Effector memory CD4-positive, alpha-beta T cell (primary cell): ENCODE measurements around the gene GFM1.

Experiments
- DNase-seq, 3 donors: peaks; one replicate each; pipeline ENCODE4 v3.0.0-alpha.2; 2020
- H3K27ac ChIP-seq: 2 replicates; pipeline ENCODE4 v1.7.0; 2013; ENCODE audit warnings: mild to moderate bottlenecking, low read length, moderate library complexity; ENCODE audit not compliant: insufficient read depth, poor library complexity, severe bottlenecking
- H3K27me3 ChIP-seq: replicated peaks from 2 replicates; pipeline ENCODE4 v1.7.0; 2013; ENCODE audit warnings: mild to moderate bottlenecking, low read length; ENCODE audit not compliant: insufficient read depth, control insufficient read depth, poor library complexity, severe bottlenecking
- H3K36me3 ChIP-seq: 2 replicates; pipeline ENCODE4 v1.7.0; 2013; ENCODE audit warnings: mild to moderate bottlenecking, low read length, moderate library complexity; ENCODE audit not compliant: control insufficient read depth, insufficient read depth
- H3K4me1 ChIP-seq: 2 replicates; pipeline ENCODE4 v1.7.0; 2013; ENCODE audit warnings: low read length, mild to moderate bottlenecking; ENCODE audit not compliant: control insufficient read depth, insufficient read depth, poor library complexity, severe bottlenecking
- H3K4me3 ChIP-seq: 2 replicates; pipeline ENCODE4 v1.7.0; 2013; ENCODE audit warnings: low read length, low read depth, mild to moderate bottlenecking; ENCODE audit not compliant: insufficient read depth, poor library complexity, severe bottlenecking
- H3K9me3 ChIP-seq: 2 replicates; pipeline ENCODE4 v1.7.0; 2013; ENCODE audit warnings: mild to moderate bottlenecking, low read length, moderate library complexity; ENCODE audit not compliant: control insufficient read depth

The GFM1 gene

DNA sequence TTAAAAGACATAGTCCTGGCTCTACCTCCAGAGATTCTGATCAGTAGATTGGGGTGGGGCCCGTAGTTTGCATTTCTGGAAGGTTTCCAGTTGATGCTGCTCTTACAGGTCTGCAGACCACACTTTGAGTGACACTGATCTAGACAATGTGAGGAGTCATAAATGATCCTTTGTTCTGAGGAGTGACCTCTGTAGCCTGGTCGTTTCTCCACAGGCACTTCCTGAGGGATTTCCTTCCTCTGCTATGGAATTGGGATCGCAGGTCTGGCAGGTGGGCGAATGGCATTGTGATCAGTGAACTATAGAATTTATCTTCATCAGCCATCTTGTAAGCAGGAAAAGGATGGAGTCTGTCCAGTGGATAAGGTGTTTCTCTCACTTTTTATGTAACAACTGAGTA is 5.5 kb downstream of the GFM1 start:
- DNase-seq: no peak
- Histone ChIP-seq H3K4me3 (no peak overlapping the region), H3K36me3 (peaks cover 50% of the 10 kb centered on the region), H3K4me1 (peaks cover 7% of the 10 kb centered on the region), H3K27ac (no peak overlapping the region), H3K9me3 (no peaks in the 10 kb centered on the region), H3K27me3 (no peaks in the 10 kb centered on the region)

- Histone ChIP-seq H3K4me3 (no peak overlapping the region), H3K27me3 (no peaks in the 10 kb centered on the region), H3K4me1 (no peaks in the 10 kb centered on the region), H3K9me3 (no peaks in the 10 kb centered on the region), H3K27ac (no peak overlapping the region), H3K36me3 (peaks cover 60% of the 10 kb centered on the region)
- DNase-seq: no peak
Measured at GRCh38 chr3:158651192-158651591, 6.9 kb downstream of the GFM1 start.

- Histone ChIP-seq H3K27ac (no peak overlapping the region), H3K27me3 (no peaks in the 10 kb centered on the region), H3K4me3 (no peak overlapping the region), H3K36me3 (peaks cover 63% of the 10 kb centered on the region), H3K9me3 (no peaks in the 10 kb centered on the region), H3K4me1 (no peaks in the 10 kb centered on the region)
- DNase-seq: no peak
Measured at GRCh38 chr3:158652463-158652862, 8.1 kb downstream of the GFM1 start.

DNA sequence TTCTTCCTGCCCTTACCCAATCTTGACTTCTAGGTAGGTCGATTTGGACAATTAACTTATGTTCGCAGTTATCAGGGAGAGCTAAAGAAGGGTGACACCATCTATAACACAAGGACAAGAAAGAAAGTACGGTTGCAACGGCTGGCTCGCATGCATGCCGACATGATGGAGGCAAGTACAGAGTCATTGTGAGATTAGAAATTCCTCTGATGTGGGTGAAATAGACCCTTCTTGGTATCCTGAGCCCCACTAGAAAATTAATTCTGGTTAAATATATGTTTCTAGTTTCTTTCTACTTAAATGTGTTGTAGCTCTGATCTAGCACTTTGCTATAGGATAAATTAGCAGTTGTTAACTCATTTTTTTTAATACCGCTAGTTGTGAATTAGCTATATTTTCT is 14.6 kb downstream of the GFM1 start:
- H3K36me3 ChIP-seq: peaks cover 59% of the 10 kb centered on the region
- H3K27ac ChIP-seq: no peak overlapping the region

DNA sequence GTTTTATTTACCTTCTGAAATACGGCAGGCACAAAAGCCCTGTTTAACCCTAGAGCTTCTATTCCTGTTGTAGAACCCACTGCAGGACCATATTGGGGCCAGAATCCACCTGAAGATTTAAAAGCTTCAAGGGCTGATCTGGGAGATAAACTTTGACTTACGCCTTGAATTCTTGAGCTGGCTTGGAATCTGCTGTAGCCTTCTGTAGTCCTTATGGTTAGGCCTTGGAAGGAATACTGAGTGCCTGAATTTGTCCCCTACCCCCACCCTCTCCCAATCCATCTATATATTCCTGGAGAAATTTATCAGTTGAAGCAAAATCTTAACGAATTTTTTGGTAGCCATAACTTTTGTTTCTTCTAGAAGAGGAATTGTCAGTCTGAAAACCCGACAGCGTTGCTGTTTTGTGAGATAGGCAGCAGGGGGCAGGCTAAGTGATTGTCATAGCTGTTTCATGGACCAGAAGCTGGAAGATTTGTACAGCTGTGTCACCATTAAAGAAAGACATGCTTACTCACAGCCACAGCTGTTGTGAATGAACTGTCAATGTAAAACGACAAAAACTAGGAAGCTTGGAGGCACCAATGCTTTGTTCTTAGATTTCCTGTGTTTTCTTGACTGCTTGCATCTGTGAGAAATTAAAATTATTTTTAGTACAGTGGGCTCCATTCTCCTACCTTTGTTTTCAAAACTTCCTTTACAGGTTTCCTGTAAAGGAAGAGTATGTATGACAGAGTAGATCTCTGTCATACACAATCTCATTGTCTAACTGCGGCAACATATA is 15.3 kb downstream of the GFM1 start:
- H3K36me3 ChIP-seq: peaks cover 61% of the 10 kb centered on the region
- no peaks in the 10 kb centered on the region for H3K27me3 ChIP-seq
- H3K27ac ChIP-seq: no peak overlapping the region
- peak in 2 of 3 donors; percentile 9 to 30 for DNase-seq
- no peak overlapping the region for H3K4me3 ChIP-seq
- H3K9me3 ChIP-seq: no peaks in the 10 kb centered on the region
- H3K4me1 ChIP-seq: no peaks in the 10 kb centered on the region

More for the DNA sequence above, 14.6 kb downstream of the GFM1 start:
- H3K27me3 ChIP-seq: no peaks in the 10 kb centered on the region
- no peak overlapping the region for H3K4me3 ChIP-seq
- no peaks in the 10 kb centered on the region for H3K4me1 ChIP-seq
- no peaks in the 10 kb centered on the region for H3K9me3 ChIP-seq
- no peak for DNase-seq

DNA sequence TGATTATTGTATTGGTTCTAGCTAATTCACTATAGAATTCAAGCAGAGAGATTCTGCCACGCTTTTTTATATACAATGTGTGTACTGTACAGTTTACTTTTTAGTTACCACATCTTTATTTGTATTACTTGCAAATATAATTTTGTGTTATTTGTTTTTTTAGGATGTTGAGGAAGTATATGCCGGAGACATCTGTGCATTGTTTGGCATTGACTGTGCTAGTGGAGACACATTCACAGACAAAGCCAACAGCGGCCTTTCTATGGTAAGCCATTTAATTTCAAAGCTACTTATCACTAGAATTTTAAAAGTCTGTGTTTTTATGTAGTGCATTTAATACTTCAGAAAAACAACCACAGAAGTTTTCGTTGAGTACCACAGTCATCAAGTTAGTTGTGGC is 16.4 kb downstream of the GFM1 start:
- no peak overlapping the region for H3K4me3 ChIP-seq
- H3K36me3 ChIP-seq: peaks cover 65% of the 10 kb centered on the region
- H3K9me3 ChIP-seq: no peaks in the 10 kb centered on the region
- no peaks in the 10 kb centered on the region for H3K4me1 ChIP-seq
- no peaks in the 10 kb centered on the region for H3K27me3 ChIP-seq
- no peak overlapping the region for H3K27ac ChIP-seq
- DNase-seq: no peak

GRCh38 chr3:158663246-158663645 is 18.9 kb downstream of the GFM1 start:
- peaks cover 73% of the 10 kb centered on the region for H3K36me3 ChIP-seq
- H3K4me1 ChIP-seq: no peaks in the 10 kb centered on the region
- no peaks in the 10 kb centered on the region for H3K9me3 ChIP-seq
- no peak for DNase-seq
- no peak overlapping the region for H3K27ac ChIP-seq
- no peak overlapping the region for H3K4me3 ChIP-seq
- no peaks in the 10 kb centered on the region for H3K27me3 ChIP-seq

DNA sequence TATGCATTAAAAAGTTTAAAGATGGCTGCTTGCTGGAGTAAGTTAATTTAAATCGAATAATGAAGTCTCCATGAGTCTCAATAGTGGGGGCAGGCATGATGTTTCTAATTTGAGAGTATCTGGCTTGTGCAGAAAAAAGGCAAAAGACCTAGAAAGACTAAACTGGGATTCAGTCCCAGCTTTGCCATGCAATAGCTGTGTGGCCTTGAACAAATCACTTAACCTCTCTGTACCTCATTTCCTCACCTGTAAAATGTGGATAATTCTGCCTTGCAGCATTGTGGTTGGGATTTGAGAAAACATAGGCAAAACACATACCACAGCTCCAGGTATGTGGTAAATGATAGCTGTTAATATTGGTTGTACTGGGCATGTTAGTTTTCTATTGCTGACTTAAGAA is 19.5 kb downstream of the GFM1 start:
- peaks cover 75% of the 10 kb centered on the region for H3K36me3 ChIP-seq
- H3K27me3 ChIP-seq: no peaks in the 10 kb centered on the region
- no peak for DNase-seq
- H3K4me1 ChIP-seq: no peaks in the 10 kb centered on the region
- H3K9me3 ChIP-seq: no peaks in the 10 kb centered on the region
- H3K4me3 ChIP-seq: no peak overlapping the region
- no peak overlapping the region for H3K27ac ChIP-seq

DNA sequence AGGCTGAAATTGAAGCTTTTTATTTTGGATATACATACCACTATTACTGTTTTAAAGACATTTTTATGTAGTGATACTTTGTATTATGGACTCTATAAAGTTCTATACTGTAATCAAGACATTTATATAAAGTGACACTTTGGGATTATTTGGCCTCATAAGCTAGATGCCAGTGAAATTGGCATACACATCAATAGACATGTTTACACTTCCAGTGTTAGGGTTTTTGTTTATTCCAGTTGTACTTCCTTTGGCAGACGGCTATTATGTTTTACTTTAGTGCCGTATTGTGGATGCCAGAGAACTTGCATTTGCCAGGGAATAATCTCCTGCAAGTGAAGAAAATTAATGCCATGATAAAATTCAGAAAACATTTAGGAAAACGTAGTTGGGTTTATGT is 22.1 kb downstream of the GFM1 start:
- no peak for DNase-seq
- Histone ChIP-seq H3K9me3 (no peaks in the 10 kb centered on the region), H3K4me3 (no peak overlapping the region), H3K27me3 (no peaks in the 10 kb centered on the region), H3K36me3 (peaks cover 65% of the 10 kb centered on the region), H3K27ac (no peak overlapping the region), H3K4me1 (no peaks in the 10 kb centered on the region)

DNA sequence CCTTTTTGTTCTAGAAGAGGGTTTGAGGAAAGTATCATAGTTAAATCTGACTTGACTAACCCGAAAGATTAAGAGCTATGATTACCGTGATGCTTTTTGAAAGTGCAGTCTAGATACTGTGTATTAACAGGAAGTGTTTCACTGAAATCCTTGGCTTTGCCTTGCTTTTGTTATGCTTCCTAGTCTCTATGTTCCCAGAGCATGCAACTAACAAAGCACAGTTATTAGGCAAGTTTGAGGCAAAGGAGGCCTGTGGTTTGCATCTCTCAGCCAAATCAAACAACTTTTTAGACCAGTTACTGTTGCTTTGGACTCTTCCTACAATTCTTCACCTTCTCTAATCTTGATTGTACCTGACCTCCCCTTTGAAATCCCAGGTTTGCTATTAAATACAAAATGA is 24.2 kb downstream of the GFM1 start:
- Histone ChIP-seq H3K36me3 (peaks cover 51% of the 10 kb centered on the region), H3K27me3 (no peaks in the 10 kb centered on the region), H3K4me3 (no peak overlapping the region), H3K27ac (no peak overlapping the region), H3K4me1 (no peaks in the 10 kb centered on the region), H3K9me3 (no peaks in the 10 kb centered on the region)
- no peak for DNase-seq
